Gastroesophageal sphincter (tissue), 3 donors: ENCODE measurements around the gene TRABD2B.

ENCODE experiments used
- EP300 ChIP-seq: sonication (generic); formaldehyde crosslinking; IDR thresholded peaks from one replicate; pipeline ENCODE4 v1.6.1; 2017; ENCODE audit warnings: antibody characterized with exemption, mild to moderate bottlenecking
- POLR2A ChIP-seq, 2 donors: fragments of 450-650 bp; IDR thresholded peaks; one replicate each; pipeline ENCODE4 v1.6.1; 2017; ENCODE audit warnings: antibody characterized with exemption in 2 of 2, mild to moderate bottlenecking in 2 of 2, moderate library complexity in 1 of 2
- TF ChIP-seq, protein P1 (sequence below), 4 experiments: fragments of 200-600 bp in 2 of 4; fragments of 450-650 bp in 2 of 4; sonication (generic) in 1 of 4; IDR thresholded peaks; one replicate each; pipeline ENCODE4 v1.5.1; 2017 to 2019; ENCODE audit warnings: antibody characterized with exemption in 4 of 4, mild to moderate bottlenecking in 2 of 4, moderate library complexity in 2 of 4

DNA sequence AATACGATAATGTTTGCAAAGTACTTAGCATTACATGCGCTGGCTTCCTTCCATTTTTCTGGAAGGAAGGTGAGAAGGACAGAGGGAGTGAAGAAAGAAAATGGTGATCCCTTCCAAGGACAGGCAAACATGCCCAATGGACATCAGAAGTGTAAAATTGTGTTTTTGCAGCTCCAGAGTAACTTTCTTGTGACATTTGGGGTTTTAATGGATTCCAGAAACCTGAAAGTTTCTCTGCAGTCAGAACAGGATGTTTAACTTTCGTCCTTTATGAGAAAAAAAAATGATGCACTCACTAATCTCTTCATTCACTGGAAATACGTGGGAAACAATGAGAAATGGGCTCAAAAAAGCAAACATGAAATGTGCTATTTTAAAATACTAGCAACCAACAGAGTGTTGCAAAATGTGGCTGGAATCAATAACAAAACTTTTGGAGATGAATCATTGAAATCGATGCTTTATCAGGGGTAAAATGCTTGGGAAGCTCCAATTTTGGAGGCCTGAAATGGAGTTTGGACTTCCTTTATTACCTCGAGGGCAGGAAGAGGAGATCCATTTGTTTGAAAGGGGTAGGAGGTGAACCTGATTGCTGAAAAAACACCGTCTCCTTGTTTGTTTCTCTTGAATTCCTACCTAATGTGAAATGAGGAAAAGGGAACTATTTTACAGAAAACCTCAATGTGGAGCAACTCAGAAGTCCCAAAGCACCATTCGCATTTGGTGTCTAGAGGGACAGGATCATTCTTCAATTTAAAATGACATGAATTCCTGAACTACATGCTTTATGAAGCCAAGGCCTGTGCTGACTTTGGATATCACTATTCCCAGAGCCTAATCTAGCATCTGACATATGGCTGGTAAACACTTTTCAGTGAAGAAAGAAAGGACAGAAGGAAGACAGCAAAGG is 129.5 kb downstream of the TRABD2B start:
- TF ChIP-seq EP300 (no peak), POLR2A (IDR thresholded peaks at IDR 0.05) (no peak)
- TF ChIP-seq, protein P1, sequence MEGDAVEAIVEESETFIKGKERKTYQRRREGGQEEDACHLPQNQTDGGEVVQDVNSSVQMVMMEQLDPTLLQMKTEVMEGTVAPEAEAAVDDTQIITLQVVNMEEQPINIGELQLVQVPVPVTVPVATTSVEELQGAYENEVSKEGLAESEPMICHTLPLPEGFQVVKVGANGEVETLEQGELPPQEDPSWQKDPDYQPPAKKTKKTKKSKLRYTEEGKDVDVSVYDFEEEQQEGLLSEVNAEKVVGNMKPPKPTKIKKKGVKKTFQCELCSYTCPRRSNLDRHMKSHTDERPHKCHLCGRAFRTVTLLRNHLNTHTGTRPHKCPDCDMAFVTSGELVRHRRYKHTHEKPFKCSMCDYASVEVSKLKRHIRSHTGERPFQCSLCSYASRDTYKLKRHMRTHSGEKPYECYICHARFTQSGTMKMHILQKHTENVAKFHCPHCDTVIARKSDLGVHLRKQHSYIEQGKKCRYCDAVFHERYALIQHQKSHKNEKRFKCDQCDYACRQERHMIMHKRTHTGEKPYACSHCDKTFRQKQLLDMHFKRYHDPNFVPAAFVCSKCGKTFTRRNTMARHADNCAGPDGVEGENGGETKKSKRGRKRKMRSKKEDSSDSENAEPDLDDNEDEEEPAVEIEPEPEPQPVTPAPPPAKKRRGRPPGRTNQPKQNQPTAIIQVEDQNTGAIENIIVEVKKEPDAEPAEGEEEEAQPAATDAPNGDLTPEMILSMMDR (IDR thresholded peaks at IDR 0.05), result no peak
